GM23338 (cell line): ENCODE data around the gene PCF11. TPM values are rescaled to one million over a fixed set of nuclear protein-coding genes. Genes with fewer than 3 reads are reported as not detected.

Source experiments
- ATAC-seq: fragments of 200-7000 bp; cut with Tn5 transposase; 3 replicates; pipeline ENCODE4 v1.9.1; 2020
- DNase-seq: peaks from one replicate; pipeline ENCODE4 v3.0.0-alpha.2; 2015; ENCODE audit warnings: low spot score
- H2AFZ ChIP-seq: fragments of 200-600 bp; sonication (generic); 2 replicates; pipeline ENCODE4 v1.8.0; 2016; ENCODE audit warnings: antibody characterized with exemption, mild to moderate bottlenecking, moderate library complexity
- H3F3A ChIP-seq: fragments of 200-600 bp; sonication (generic); replicated peaks from 2 replicates; pipeline ENCODE4 v1.8.0; 2017; ENCODE audit warnings: antibody characterized with exemption, mixed run types, low read depth
- H3K27ac ChIP-seq: fragments of 200-600 bp; sonication (generic); 2 replicates; pipeline ENCODE4 v1.6.1; 2016; ENCODE audit warnings: low read depth
- H3K27me3 ChIP-seq: fragments of 200-600 bp; sonication (generic); 2 replicates; pipeline ENCODE4 v1.8.0; 2016; ENCODE audit warnings: mild to moderate bottlenecking, mixed run types, moderate library complexity; ENCODE audit not compliant: insufficient read depth
- H3K36me3 ChIP-seq: fragments of 200-600 bp; sonication (generic); 2 replicates; pipeline ENCODE4 v1.8.0; 2016; ENCODE audit warnings: mild to moderate bottlenecking; ENCODE audit not compliant: insufficient read depth
- H3K4me1 ChIP-seq: fragments of 200-600 bp; sonication (generic); 2 replicates; pipeline ENCODE4 v1.8.0; 2016; ENCODE audit warnings: mild to moderate bottlenecking, moderate library complexity; ENCODE audit not compliant: insufficient read depth
- H3K4me2 ChIP-seq: fragments of 200-600 bp; sonication (generic); 2 replicates; pipeline ENCODE4 v1.7.1; 2017; ENCODE audit warnings: mixed run types
- H3K4me3 ChIP-seq: fragments of 200-600 bp; sonication (generic); 2 replicates; pipeline ENCODE4 v1.6.1; 2016; ENCODE audit warnings: mixed run types
- H3K79me2 ChIP-seq: fragments of 200-600 bp; sonication (generic); replicated peaks from 2 replicates; pipeline ENCODE4 v1.8.0; 2017; ENCODE audit warnings: mild to moderate bottlenecking; ENCODE audit not compliant: insufficient read depth
- H3K9me2 ChIP-seq: fragments of 200-600 bp; sonication (generic); 2 replicates; pipeline ENCODE4 v1.8.0; 2017; ENCODE audit not compliant: insufficient read depth
- H4K20me1 ChIP-seq: fragments of 200-600 bp; sonication (generic); replicated peaks from 2 replicates; pipeline ENCODE4 v1.8.0; 2017; ENCODE audit warnings: mild to moderate bottlenecking; ENCODE audit not compliant: insufficient read depth
- H3K27ac Mint-ChIP-seq: 2 replicates; pipeline ENCODE4 v1.8.0; 2020; ENCODE audit warnings: inconsistent platforms, mild to moderate bottlenecking, moderate library complexity, mixed read lengths
- H3K27me3 Mint-ChIP-seq: 3 replicates; pipeline ENCODE4 v1.8.0; 2022; ENCODE audit warnings: low read depth, mild to moderate bottlenecking, moderate library complexity, mixed read lengths, inconsistent platforms; ENCODE audit not compliant: insufficient read depth, poor library complexity
- H3K36me3 Mint-ChIP-seq: 3 replicates; pipeline ENCODE4 v1.8.0; 2021; ENCODE audit warnings: low read depth, mild to moderate bottlenecking, inconsistent platforms, moderate library complexity, mixed read lengths
- H3K4me1 Mint-ChIP-seq: 3 replicates; pipeline ENCODE4 v1.8.0; 2020; ENCODE audit warnings: mild to moderate bottlenecking, inconsistent platforms, mixed read lengths
- H3K4me3 Mint-ChIP-seq: 3 replicates; pipeline ENCODE4 v1.8.0; 2021; ENCODE audit warnings: moderate library complexity, mild to moderate bottlenecking, inconsistent platforms, mixed read lengths
- H3K9me3 Mint-ChIP-seq: 3 replicates; pipeline ENCODE4 v1.8.0; 2020; ENCODE audit warnings: moderate library complexity, mild to moderate bottlenecking, inconsistent platforms, mixed read lengths
- EZH2 ChIP-seq: fragments of 200-600 bp; sonication (generic); IDR thresholded peaks from one replicate; pipeline ENCODE4 v1.8.0; 2017; ENCODE audit warnings: antibody characterized with exemption, mild to moderate bottlenecking, low read depth; ENCODE audit not compliant: unreplicated experiment
- EZH2phosphoT487 ChIP-seq: fragments of 200-600 bp; sonication (generic); IDR thresholded peaks from one replicate; pipeline ENCODE4 v1.8.1; 2018; ENCODE audit warnings: antibody characterized with exemption; ENCODE audit not compliant: unreplicated experiment
- JUNB ChIP-seq: IDR thresholded peaks from one replicate; pipeline ENCODE4 v1.6.1; 2016; ENCODE audit warnings: antibody characterized with exemption; ENCODE audit not compliant: unreplicated experiment
- NANOG ChIP-seq: IDR thresholded peaks from 2 replicates; pipeline ENCODE4 v1.6.1; 2016; ENCODE audit warnings: antibody characterized with exemption, borderline replicate concordance
- POLR2AphosphoS5 ChIP-seq: IDR thresholded peaks from 2 replicates; pipeline ENCODE4 v1.6.1; 2016; ENCODE audit warnings: antibody characterized with exemption, low read depth
- ZNF331 ChIP-seq: fragments of 250-450 bp; sonication (Bioruptor Pico); IDR thresholded peaks from 2 replicates; pipeline ENCODE4 v1.5.0; 2020; ENCODE audit warnings: low read depth, mild to moderate bottlenecking, moderate library complexity
- polyA plus RNA-seq: library from polyadenylated mRNA; unstranded; fragments of >200 nt; fragmentation: Nextera tagmentation; extraction: Ambion mirVana; gene quantifications from 2 replicates; pipeline ENCODE4 v1.2.1, GENCODE V29; 2016
- total RNA-seq: library from RNA; depleted of rRNA; stranded (reverse); fragments of >200 nt; shearing (Covaris generic); gene quantifications from 2 replicates; pipeline ENCODE4 v1.2.3, GENCODE V29; 2014
- TF ChIP-seq, protein P1 (sequence below): IDR thresholded peaks from one replicate; pipeline ENCODE4 v1.6.1; 2018; ENCODE audit warnings: antibody characterized with exemption; ENCODE audit not compliant: unreplicated experiment

PCF11 gene
- total and polyA plus RNA-seq, 2 experiments from 2014 or later: 23.0 to 44.2 TPM

DNA sequence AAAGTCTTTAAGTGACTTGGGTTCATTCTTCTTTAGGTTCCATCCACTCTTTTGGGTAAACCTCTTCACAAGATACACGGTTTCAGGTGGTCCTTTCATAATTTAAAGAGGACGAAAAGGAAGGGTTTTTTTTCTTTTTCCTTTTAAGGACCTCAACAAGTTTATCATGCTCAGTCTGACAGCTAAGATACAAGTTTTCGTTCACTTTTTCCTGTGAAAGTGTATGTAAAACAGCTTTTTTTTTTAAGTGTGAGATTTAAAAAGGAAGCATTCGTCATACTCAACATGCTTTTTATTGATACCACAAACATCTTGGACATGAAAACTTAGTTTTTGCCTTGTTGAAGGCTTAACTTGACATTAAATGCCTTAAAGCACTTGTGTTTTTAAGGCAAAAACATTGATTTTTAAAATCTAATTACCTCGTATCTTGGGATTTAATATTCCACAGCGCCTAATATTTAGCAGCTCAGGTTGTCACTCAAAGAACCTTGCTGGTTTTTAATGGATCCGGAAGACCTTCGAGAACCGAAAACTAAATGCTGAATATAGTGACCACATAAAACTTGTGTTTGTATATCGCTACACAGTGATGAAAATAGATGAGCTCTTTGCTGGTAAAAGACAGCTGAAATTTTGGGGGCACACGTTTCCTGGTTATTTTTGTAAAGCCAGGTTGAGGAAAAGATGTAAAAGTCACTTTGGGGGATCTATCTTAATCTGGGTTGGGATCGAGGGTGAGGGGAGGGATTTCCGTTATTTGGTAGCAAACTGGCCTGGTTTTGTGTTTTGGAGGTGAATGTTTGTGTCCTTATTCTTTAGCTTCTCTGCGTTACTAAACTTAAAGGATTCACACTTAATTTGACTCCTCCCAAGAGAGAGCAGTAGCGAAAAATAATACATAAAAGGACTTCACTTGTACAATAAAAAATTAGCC, 2.3 kb downstream of the PCF11 start:
- TF ChIP-seq NANOG: no peak
- Mint-ChIP-seq H3K4me3 (peak overlapping the region; percentile 100), H3K4me1 (peaks cover 23% of the 10 kb centered on the region), H3K9me3 (no peaks in the 10 kb centered on the region), H3K27me3 (peaks cover 8% of the 10 kb centered on the region), H3K36me3 (peaks cover 53% of the 10 kb centered on the region), H3K27ac (no peak overlapping the region)
- Histone ChIP-seq H3K79me2 (peaks cover 73% of the 10 kb centered on the region), H3K4me3 (peak overlapping the region; percentile 92), H3K27me3 (no peaks in the 10 kb centered on the region), H3K4me2 (peak overlapping the region; percentile 95), H3K9me2 (no peaks in the 10 kb centered on the region), H3F3A (no peaks in the 10 kb centered on the region), H4K20me1 (peaks cover 24% of the 10 kb centered on the region), H3K36me3 (0 out of 2 replicates have a peak, but pooled peaks cover 5% of the 10 kb centered on the region), H2AFZ (no peak overlapping the region), H3K4me1 (peaks cover 8% of the 10 kb centered on the region), H3K27ac (no peak overlapping the region)
- DNase-seq: no peak
- ATAC-seq: no peak

DNA sequence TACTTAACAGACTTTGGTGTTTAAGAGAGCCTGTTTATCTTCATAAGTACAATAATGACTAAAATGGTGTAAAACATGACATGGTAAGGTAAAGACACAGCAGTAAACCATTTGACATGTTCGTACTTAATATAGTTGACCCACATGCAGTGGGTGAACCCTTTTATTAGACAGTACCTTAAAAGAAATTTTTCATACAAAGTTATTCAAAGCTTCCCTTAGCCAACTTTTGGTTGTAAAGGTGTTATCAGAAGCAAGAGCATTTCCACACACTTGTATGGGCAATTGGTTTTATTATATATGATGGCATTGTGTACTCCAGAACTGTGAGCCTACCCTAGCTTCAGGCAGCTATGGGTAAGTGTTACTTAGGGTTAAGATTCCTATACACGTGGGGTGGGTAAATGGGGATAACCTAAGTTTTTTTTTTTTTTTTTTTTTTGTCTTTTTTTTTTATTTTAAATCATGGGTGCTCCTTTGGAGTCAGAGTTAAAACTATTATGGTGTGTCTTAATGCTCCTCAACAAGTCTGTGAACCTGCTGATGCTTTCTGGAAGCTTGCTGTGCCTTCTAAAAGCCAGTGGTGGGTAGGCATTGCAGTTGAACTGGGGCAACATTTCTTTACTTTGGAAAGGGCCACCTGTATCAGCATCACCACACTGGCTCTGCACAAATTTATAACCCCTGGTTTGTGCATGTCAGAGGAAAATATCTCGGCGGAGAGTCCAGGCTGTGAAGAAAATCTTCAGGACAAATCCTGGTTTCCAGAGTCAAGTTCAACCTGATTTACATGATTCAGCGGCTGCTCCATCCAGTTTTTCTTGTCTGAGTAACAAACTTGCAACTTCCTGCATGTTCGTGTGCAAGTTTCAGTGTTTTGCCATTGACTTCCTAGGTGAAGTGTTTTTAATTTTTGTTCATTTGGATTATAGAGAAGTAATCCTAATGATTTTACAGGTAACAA, 3.3 kb downstream of the PCF11 start:
- peaks cover 8% of the 10 kb centered on the region for H3K4me1 ChIP-seq
- no peaks in the 10 kb centered on the region for H3F3A ChIP-seq
- Mint-ChIP-seq H3K4me1 (peaks cover 23% of the 10 kb centered on the region), H3K27ac (no peak overlapping the region), H3K9me3 (no peaks in the 10 kb centered on the region), H3K27me3 (peaks cover 8% of the 10 kb centered on the region), H3K36me3 (peaks cover 60% of the 10 kb centered on the region), H3K4me3 (peak overlapping the region; percentile 100)
- no peak overlapping the region; the same call in 1 of the 2 replicates for H3K27ac ChIP-seq
- no peak for ATAC-seq
- no peaks in the 10 kb centered on the region for H3K27me3 ChIP-seq
- H3K9me2 ChIP-seq: no peaks in the 10 kb centered on the region
- DNase-seq: no peak
- peak overlapping the region; percentile 92 for H3K4me3 ChIP-seq
- peak overlapping the region; percentile 95 for H3K4me2 ChIP-seq
- H3K79me2 ChIP-seq: peaks cover 82% of the 10 kb centered on the region
- H3K36me3 ChIP-seq: peaks cover 7% of the 10 kb centered on the region; the same call in 1 of the 2 replicates
- H2AFZ ChIP-seq: no peak overlapping the region
- H4K20me1 ChIP-seq: peaks cover 24% of the 10 kb centered on the region
- no peak for TF ChIP-seq EZH2phosphoT487
- TF ChIP-seq EZH2: no peak
- no peak for TF ChIP-seq POLR2AphosphoS5
- TF ChIP-seq NANOG: no peak
- no peak for TF ChIP-seq JUNB

DNA sequence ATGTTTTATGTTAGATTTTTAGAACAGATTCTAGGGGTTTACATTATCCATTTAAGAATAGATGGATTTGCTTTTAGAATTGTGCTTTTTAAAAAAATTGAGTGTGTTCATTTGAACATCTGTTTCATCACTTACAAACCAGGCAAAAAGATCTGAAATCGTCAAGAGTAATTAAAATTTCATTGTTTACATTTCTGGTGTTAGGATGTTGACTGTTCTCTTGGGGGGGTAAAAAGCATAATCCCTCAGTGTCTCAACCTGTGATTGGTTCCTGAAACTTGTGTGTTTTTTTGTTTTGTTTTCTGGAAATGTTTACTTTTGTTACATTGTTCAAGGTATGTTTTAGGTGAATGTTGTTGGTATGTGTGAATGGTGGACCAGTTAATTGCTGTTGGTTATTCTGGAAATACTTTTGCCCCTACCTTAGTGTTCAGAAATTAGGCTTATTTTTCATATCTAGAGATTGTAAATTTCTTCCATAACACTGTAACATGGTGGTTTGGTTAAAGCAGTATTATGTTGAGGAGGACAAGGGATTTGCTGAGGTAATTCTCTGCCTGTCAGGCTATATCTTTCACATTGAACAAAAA, 4.8 kb downstream of the PCF11 start:
- no peak overlapping the region for H3K4me3 ChIP-seq
- TF ChIP-seq EZH2phosphoT487: no peak
- TF ChIP-seq ZNF331 (CRISPR knock-in tag): no peak
- TF ChIP-seq, protein P1, sequence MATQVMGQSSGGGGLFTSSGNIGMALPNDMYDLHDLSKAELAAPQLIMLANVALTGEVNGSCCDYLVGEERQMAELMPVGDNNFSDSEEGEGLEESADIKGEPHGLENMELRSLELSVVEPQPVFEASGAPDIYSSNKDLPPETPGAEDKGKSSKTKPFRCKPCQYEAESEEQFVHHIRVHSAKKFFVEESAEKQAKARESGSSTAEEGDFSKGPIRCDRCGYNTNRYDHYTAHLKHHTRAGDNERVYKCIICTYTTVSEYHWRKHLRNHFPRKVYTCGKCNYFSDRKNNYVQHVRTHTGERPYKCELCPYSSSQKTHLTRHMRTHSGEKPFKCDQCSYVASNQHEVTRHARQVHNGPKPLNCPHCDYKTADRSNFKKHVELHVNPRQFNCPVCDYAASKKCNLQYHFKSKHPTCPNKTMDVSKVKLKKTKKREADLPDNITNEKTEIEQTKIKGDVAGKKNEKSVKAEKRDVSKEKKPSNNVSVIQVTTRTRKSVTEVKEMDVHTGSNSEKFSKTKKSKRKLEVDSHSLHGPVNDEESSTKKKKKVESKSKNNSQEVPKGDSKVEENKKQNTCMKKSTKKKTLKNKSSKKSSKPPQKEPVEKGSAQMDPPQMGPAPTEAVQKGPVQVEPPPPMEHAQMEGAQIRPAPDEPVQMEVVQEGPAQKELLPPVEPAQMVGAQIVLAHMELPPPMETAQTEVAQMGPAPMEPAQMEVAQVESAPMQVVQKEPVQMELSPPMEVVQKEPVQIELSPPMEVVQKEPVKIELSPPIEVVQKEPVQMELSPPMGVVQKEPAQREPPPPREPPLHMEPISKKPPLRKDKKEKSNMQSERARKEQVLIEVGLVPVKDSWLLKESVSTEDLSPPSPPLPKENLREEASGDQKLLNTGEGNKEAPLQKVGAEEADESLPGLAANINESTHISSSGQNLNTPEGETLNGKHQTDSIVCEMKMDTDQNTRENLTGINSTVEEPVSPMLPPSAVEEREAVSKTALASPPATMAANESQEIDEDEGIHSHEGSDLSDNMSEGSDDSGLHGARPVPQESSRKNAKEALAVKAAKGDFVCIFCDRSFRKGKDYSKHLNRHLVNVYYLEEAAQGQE: no peak
- TF ChIP-seq NANOG: no peak
- no peak for TF ChIP-seq POLR2AphosphoS5

More for the DNA sequence above, 4.8 kb downstream of the PCF11 start:
- Mint-ChIP-seq H3K9me3 (no peaks in the 10 kb centered on the region), H3K4me3 (peak overlapping the region; percentile 33; the same call in 1 of the 3 replicates), H3K4me1 (peaks cover 23% of the 10 kb centered on the region; the same call in 2 of the 3 replicates), H3K36me3 (peaks cover 74% of the 10 kb centered on the region), H3K27ac (peak overlapping the region; percentile 49; the same call in 1 of the 2 replicates), H3K27me3 (peaks cover 8% of the 10 kb centered on the region)
- H3K9me2 ChIP-seq: no peaks in the 10 kb centered on the region
- no peaks in the 10 kb centered on the region for H3F3A ChIP-seq
- no peak overlapping the region for H2AFZ ChIP-seq
- peaks cover 22% of the 10 kb centered on the region; the same call in 1 of the 2 replicates for H3K36me3 ChIP-seq
- H3K4me2 ChIP-seq: no peak overlapping the region
- peaks cover 97% of the 10 kb centered on the region for H3K79me2 ChIP-seq
- DNase-seq (no peak), ATAC-seq (no peak)
- H3K27ac ChIP-seq: no peak overlapping the region
- peaks cover 8% of the 10 kb centered on the region for H3K4me1 ChIP-seq
- H3K27me3 ChIP-seq: no peaks in the 10 kb centered on the region
- peaks cover 24% of the 10 kb centered on the region for H4K20me1 ChIP-seq
